IMR-90 (cell line): Measurements from ENCODE around the gene LRP5. TPM values are rescaled to one million over a fixed set of nuclear protein-coding genes. Genes with fewer than 3 reads are reported as not detected.
A peak's percentile ranks its signal among the peaks of the same experiment; 100 is the strongest.

Experiments
- ATAC-seq: fragments of 200-7000 bp; cut with Tn5 transposase; 2 replicates; pipeline ENCODE4 v1.9.1; 2020; ENCODE audit warnings: low read depth, mild to moderate bottlenecking, moderate library complexity
- BruUV-seq: library from RNA; stranded (reverse); fragments of 400-500 nt; replicated peaks from 2 replicates; lab custom pipeline; 2021; lab: Mats Ljungman, UMichigan
- CTCF ChIA-PET: fragments of 300-600 bp; formaldehyde crosslinking; extraction: SDS; loops from one replicate; lab custom pipeline; 2021; ENCODE audit warnings: antibody characterized with exemption; lab: Yijun Ruan, JAX
- POLR2A ChIA-PET: fragments of 300-600 bp; sonication (Branson Sonifier 250); formaldehyde crosslinking; loops from one replicate; lab custom pipeline; 2022; ENCODE audit warnings: antibody characterized with exemption; ENCODE audit not compliant: unreplicated experiment; lab: Charles Lee
- DNase-seq: peaks from one replicate; pipeline ENCODE4 v3.0.0; 2013
- H2AFZ ChIP-seq: replicated peaks from 2 replicates; pipeline ENCODE3; 2013; ENCODE audit warnings: low read length, mild to moderate bottlenecking; ENCODE audit not compliant: poor library complexity
- H2AK5ac ChIP-seq: 2 replicates; pipeline ENCODE4 v1.6.1; 2013; ENCODE audit warnings: low read depth, low read length, inconsistent platforms
- H2AK9ac ChIP-seq: replicated peaks from 2 replicates; pipeline ENCODE3; 2013; ENCODE audit warnings: mild to moderate bottlenecking, low read depth, low read length, moderate library complexity; ENCODE audit not compliant: poor library complexity
- H2BK120ac ChIP-seq: 2 replicates; pipeline ENCODE4 v1.6.1; 2013; ENCODE audit warnings: low read depth, low read length, inconsistent platforms
- H2BK15ac ChIP-seq: 3 replicates; pipeline ENCODE4 v1.6.1; 2013; ENCODE audit warnings: low read depth, low read length, inconsistent platforms
- H2BK20ac ChIP-seq: 2 replicates; pipeline ENCODE4 v1.6.1; 2013; ENCODE audit warnings: low read depth, mild to moderate bottlenecking, inconsistent platforms, low read length, moderate library complexity
- H2BK5ac ChIP-seq: 2 replicates; pipeline ENCODE4 v1.6.1; 2013; ENCODE audit warnings: mild to moderate bottlenecking, low read depth, low read length, inconsistent platforms; ENCODE audit not compliant: poor library complexity, severe bottlenecking
- H3K14ac ChIP-seq: replicated peaks from 2 replicates; pipeline ENCODE4 v1.6.1; 2013; ENCODE audit warnings: low read depth, low read length, inconsistent platforms
- H3K18ac ChIP-seq: 2 replicates; pipeline ENCODE4 v1.6.1; 2013; ENCODE audit warnings: low read depth, low read length, control low read depth
- H3K23ac ChIP-seq: 2 replicates; pipeline ENCODE4 v1.6.1; 2013; ENCODE audit warnings: low read depth, low read length, inconsistent platforms
- H3K27ac ChIP-seq: 2 replicates; pipeline ENCODE4 v1.5.1; 2013; ENCODE audit warnings: mild to moderate bottlenecking, control low read depth, low read length; ENCODE audit not compliant: insufficient read depth
- H3K27me3 ChIP-seq: 2 replicates; pipeline ENCODE4 v1.6.1; 2013; ENCODE audit warnings: low read length; ENCODE audit not compliant: control insufficient read depth, insufficient read depth
- H3K36me3 ChIP-seq: 2 replicates; pipeline ENCODE4 v1.6.1; 2013; ENCODE audit warnings: low read length, mixed read lengths; ENCODE audit not compliant: control insufficient read depth, insufficient read depth
- H3K4ac ChIP-seq: 2 replicates; pipeline ENCODE4 v1.6.1; 2013; ENCODE audit warnings: low read depth, low read length, inconsistent platforms
- H3K4me1 ChIP-seq: 2 replicates; pipeline ENCODE4 v1.6.1; 2013; ENCODE audit warnings: low read length, mixed read lengths; ENCODE audit not compliant: control insufficient read depth, insufficient read depth
- H3K4me2 ChIP-seq: 2 replicates; pipeline ENCODE4 v1.6.1; 2013; ENCODE audit warnings: low read depth, mild to moderate bottlenecking, control low read depth, low read length, moderate library complexity
- H3K4me3 ChIP-seq: 2 replicates; pipeline ENCODE4 v1.5.1; 2013; ENCODE audit warnings: low read depth, mild to moderate bottlenecking, control low read depth, low read length, moderate library complexity; ENCODE audit not compliant: insufficient read depth
- H3K56ac ChIP-seq: 2 replicates; pipeline ENCODE4 v1.6.1; 2013; ENCODE audit warnings: low read length, inconsistent platforms; ENCODE audit not compliant: insufficient read depth; ENCODE audit errors: extremely low read depth
- H3K79me1 ChIP-seq, 2 experiments: 2 replicates each; pipeline ENCODE4 v1.6.1; 2013; ENCODE audit warnings: low read length in 2 of 2, inconsistent platforms in 1 of 2, low read depth in 1 of 2
- H3K9ac ChIP-seq: 2 replicates; pipeline ENCODE4 v1.6.1; 2013; ENCODE audit warnings: low read depth, low read length, control low read depth
- H3K9me1 ChIP-seq: 2 replicates; pipeline ENCODE4 v1.6.1; 2013; ENCODE audit warnings: low read length, inconsistent platforms; ENCODE audit not compliant: insufficient read depth
- H3K9me3 ChIP-seq: 2 replicates; pipeline ENCODE4 v1.6.1; 2013; ENCODE audit warnings: low read length; ENCODE audit not compliant: control insufficient read depth, insufficient read depth
- H4K20me1 ChIP-seq: 2 replicates; pipeline ENCODE4 v1.6.1; 2013; ENCODE audit warnings: low read length, inconsistent platforms; ENCODE audit not compliant: insufficient read depth
- H4K5ac ChIP-seq: 2 replicates; pipeline ENCODE4 v1.6.1; 2013; ENCODE audit warnings: mild to moderate bottlenecking, low read depth, low read length, control low read depth
- H4K8ac ChIP-seq, 2 experiments: 2 replicates each; pipeline ENCODE4 v1.6.1; 2013; ENCODE audit warnings: low read depth in 2 of 2, low read length in 2 of 2, control low read depth in 1 of 2, inconsistent platforms in 1 of 2
- H4K91ac ChIP-seq: 2 replicates; pipeline ENCODE4 v1.6.1; 2013; ENCODE audit warnings: low read depth, low read length, inconsistent platforms; ENCODE audit not compliant: insufficient read depth
- BHLHE40 ChIP-seq: fragments of 150-350 bp; IDR thresholded peaks from 2 replicates; pipeline ENCODE4 v1.6.1; 2016; ENCODE audit warnings: mild to moderate bottlenecking, low read depth, low read length
- CEBPB ChIP-seq: IDR thresholded peaks from 2 replicates; pipeline ENCODE4 v1.6.1; 2012; ENCODE audit warnings: low read depth, low read length, improper control_type of control experiment
- FOS ChIP-seq: fragments of 150-350 bp; IDR thresholded peaks from 2 replicates; pipeline ENCODE4 v1.6.1; 2016; ENCODE audit warnings: low read depth, low read length
- MAFK ChIP-seq: IDR thresholded peaks from 2 replicates; pipeline ENCODE4 v1.6.1; 2012; ENCODE audit warnings: low read depth, low read length, improper control_type of control experiment
- MAZ ChIP-seq: IDR thresholded peaks from 2 replicates; pipeline ENCODE4 v1.6.1; 2012; ENCODE audit warnings: low read depth, mild to moderate bottlenecking, low read length, improper control_type of control experiment, moderate library complexity, borderline replicate concordance
- NFE2L2 ChIP-seq: fragments of 150-350 bp; IDR thresholded peaks from 2 replicates; pipeline ENCODE4 v1.6.1; 2016; ENCODE audit warnings: low read depth, mild to moderate bottlenecking, low read length
- POLR2A ChIP-seq: IDR thresholded peaks from 2 replicates; pipeline ENCODE4 v1.6.1; 2012; ENCODE audit warnings: mild to moderate bottlenecking, low read depth, low read length
- RAD21 ChIP-seq: IDR thresholded peaks from 2 replicates; pipeline ENCODE4 v1.6.1; 2012; ENCODE audit warnings: low read length, improper control_type of control experiment
- RCOR1 ChIP-seq: IDR thresholded peaks from 2 replicates; pipeline ENCODE4 v1.6.1; 2012; ENCODE audit warnings: mild to moderate bottlenecking, low read length, improper control_type of control experiment; ENCODE audit not compliant: insufficient replicate concordance
- SMC3 ChIP-seq: fragments of 150-350 bp; IDR thresholded peaks from 2 replicates; pipeline ENCODE4 v1.6.1; 2016; ENCODE audit warnings: low read depth, mild to moderate bottlenecking, antibody characterized with exemption, low read length, moderate library complexity
- WGBS, 2 experiments: methylation state at CpG; one replicate each; pipeline versions ENCODE4 v1.1.5 to v1.1.7; 2013; ENCODE audit warnings: missing lambda C conversion rate in 2 of 2; ENCODE audit not compliant: insufficient read length in 1 of 2; ENCODE audit errors: extremely low coverage in 2 of 2; 5-methylcytosine and 5-hydroxymethylcytosine counted together
- dilution Hi-C: fragments of 300-500 bp; cut with HindIII; formaldehyde crosslinking; loops from one replicate; pipeline ENCODE4 v1.14.3; 2018; ENCODE audit warnings: low sequenced_read_pairs; ENCODE audit not compliant: unreplicated experiment
- in situ Hi-C: fragments of 300-500 bp; cut with MboI; formaldehyde crosslinking; loops from 3 replicates; pipeline ENCODE4 v1.14.3; 2019; ENCODE audit warnings: low sequenced_read_pairs, inconsistent platforms, mixed read lengths
- intact Hi-C: fragments of 100-400 bp; cut with micrococcal nuclease; formaldehyde crosslinking; loops from 2 replicates; pipeline ENCODE4 v1.10.0; 2022
- polyA plus RNA-seq, 3 experiments: library from polyadenylated mRNA; depleted of rRNA; stranded (reverse); fragments of >200 nt; gene quantifications; 2 replicates each; pipeline ENCODE4 v1.2.3, GENCODE V29; 2012; ENCODE audit warnings: low replicate concordance in 1 of 3
- total RNA-seq: library from RNA; depleted of rRNA; stranded (reverse); fragments of >200 nt; gene quantifications from 2 replicates; pipeline ENCODE4 v1.2.3, GENCODE V29; 2012
- TF ChIP-seq, protein P1 (sequence below): fragments of 150-350 bp; IDR thresholded peaks from 2 replicates; pipeline ENCODE4 v1.6.1; 2016; ENCODE audit warnings: low read depth, mild to moderate bottlenecking, low read length, moderate library complexity, borderline replicate concordance
- TF ChIP-seq, protein P2 (sequence below): conservative IDR thresholded peaks from 2 replicates; pipeline ENCODE4 v1.5.1; 2012; ENCODE audit warnings: mild to moderate bottlenecking, low read depth, low read length, improper control_type of control experiment
- TF ChIP-seq, protein P3 (sequence below): fragments of 150-350 bp; IDR thresholded peaks from 2 replicates; pipeline ENCODE4 v1.6.1; 2017; ENCODE audit warnings: mild to moderate bottlenecking, antibody characterized with exemption, low read length, low read depth

The LRP5 gene
- total and polyA plus RNA-seq, 2 of the 4 experiments (the other 2 are of a cell fraction) = 10.4 to 15.0 TPM

DNA sequence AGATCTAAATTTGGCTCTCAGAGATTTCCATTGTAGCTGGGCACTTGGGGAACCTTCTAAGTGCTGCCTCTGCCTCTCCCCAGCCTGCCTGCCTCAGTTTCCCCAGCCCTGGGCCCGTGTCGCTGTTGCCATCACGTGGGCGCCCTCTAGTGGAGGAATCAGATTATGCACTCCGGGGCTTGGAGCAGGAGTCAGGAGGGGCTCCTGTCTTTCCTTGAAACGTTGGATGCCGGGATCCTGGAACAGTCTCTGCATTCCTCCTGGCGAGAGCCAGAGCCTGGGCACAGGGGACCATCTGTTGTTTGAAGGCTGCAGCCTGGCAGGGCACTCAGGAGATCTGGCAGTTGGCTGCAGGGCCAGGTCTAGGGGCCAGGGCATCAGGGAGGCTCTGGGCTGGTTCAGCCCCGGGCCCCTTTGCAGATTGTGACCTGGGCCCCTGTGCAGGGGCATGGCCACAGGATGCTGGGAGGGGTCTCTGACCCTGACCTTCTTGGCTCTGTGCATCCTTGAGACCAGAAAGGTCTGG is 71.6 kb downstream of the LRP5 start (continued):
- no peak for TF ChIP-seq MAFK
- TF ChIP-seq POLR2A = no peak
- TF ChIP-seq FOS = no peak
- peak; percentile 88 for TF ChIP-seq RAD21
- TF ChIP-seq SMC3 = peak; percentile 77

DNA sequence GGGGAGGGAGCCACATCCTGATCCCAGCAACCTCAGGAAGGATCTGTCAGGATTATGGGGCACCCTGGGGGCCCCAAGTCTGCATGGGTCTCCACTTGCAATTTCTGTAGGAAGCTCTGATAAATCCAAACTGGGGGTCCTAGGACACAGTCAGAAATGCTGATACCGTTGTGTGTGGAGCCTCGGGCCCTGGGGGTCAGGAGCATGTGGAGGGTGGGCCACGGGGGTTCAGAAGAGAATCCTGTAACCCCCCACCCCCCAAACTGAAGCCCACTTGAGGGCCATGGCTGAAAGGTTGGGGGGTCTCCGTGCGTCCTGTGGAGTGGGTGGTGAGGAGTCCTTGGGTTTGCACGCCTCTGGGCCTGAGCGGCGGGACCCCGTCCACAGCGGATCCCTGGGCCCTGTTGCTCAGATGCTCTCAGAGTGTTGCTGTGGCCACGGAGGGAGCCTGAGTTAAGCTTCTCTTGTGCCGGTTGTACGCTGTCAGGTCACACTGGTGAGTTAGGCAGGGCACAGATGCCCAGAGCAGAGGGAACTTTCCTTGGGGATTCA is 72.2 kb downstream of the LRP5 start:
- Histone ChIP-seq H3K18ac (no peak overlapping the region), H3K4me1 (peaks cover 16% of the 10 kb centered on the region), H4K5ac (no peak overlapping the region), H2AFZ (no peak overlapping the region), H3K4ac (no peak overlapping the region), H3K56ac (no peak overlapping the region), H3K14ac (no peak overlapping the region), H4K8ac (no peak overlapping the region), H3K4me3 (no peak overlapping the region), H3K27me3 (no peaks in the 10 kb centered on the region), H3K36me3 (peaks cover 27% of the 10 kb centered on the region), H4K20me1 (peaks cover 42% of the 10 kb centered on the region), H3K79me1 (peaks cover 0 to 10% of the 10 kb centered on the region in 2 experiments; a peak in 1 of 4 replicates), H2BK5ac (no peak overlapping the region), H3K27ac (no peak overlapping the region), H3K23ac (no peak overlapping the region), H2BK120ac (no peak overlapping the region), H3K9ac (no peak overlapping the region), H2BK20ac (no peak overlapping the region), H4K91ac (no peak overlapping the region), H2AK5ac (no peak overlapping the region), H3K4me2 (no peak overlapping the region), H3K9me3 (peaks cover 2% of the 10 kb centered on the region; the same call in 1 of the 2 replicates), H3K9me1 (peaks cover 12% of the 10 kb centered on the region), H2BK15ac (no peak overlapping the region), H2AK9ac (no peak overlapping the region)
- BruUV-seq = no TSS peak
- dilution Hi-C loops = no loop called here
- 100% methylated on average over 7 of the region's 13 CpGs; no CpG with 5 or more reads in 1 of the 2 experiments for WGBS, 2 experiments
- ChIA-PET POLR2A (no interaction called here), CTCF (no interaction called here)
- TF ChIP-seq, protein P1, sequence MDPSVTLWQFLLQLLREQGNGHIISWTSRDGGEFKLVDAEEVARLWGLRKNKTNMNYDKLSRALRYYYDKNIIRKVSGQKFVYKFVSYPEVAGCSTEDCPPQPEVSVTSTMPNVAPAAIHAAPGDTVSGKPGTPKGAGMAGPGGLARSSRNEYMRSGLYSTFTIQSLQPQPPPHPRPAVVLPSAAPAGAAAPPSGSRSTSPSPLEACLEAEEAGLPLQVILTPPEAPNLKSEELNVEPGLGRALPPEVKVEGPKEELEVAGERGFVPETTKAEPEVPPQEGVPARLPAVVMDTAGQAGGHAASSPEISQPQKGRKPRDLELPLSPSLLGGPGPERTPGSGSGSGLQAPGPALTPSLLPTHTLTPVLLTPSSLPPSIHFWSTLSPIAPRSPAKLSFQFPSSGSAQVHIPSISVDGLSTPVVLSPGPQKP = no peak
- no peak for TF ChIP-seq RAD21
- no peak for TF ChIP-seq MAZ
- no peak for TF ChIP-seq MAFK
- TF ChIP-seq CEBPB = no peak
- TF ChIP-seq, protein P2, sequence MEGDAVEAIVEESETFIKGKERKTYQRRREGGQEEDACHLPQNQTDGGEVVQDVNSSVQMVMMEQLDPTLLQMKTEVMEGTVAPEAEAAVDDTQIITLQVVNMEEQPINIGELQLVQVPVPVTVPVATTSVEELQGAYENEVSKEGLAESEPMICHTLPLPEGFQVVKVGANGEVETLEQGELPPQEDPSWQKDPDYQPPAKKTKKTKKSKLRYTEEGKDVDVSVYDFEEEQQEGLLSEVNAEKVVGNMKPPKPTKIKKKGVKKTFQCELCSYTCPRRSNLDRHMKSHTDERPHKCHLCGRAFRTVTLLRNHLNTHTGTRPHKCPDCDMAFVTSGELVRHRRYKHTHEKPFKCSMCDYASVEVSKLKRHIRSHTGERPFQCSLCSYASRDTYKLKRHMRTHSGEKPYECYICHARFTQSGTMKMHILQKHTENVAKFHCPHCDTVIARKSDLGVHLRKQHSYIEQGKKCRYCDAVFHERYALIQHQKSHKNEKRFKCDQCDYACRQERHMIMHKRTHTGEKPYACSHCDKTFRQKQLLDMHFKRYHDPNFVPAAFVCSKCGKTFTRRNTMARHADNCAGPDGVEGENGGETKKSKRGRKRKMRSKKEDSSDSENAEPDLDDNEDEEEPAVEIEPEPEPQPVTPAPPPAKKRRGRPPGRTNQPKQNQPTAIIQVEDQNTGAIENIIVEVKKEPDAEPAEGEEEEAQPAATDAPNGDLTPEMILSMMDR = no peak
- no peak for TF ChIP-seq POLR2A
- TF ChIP-seq, protein P3, sequence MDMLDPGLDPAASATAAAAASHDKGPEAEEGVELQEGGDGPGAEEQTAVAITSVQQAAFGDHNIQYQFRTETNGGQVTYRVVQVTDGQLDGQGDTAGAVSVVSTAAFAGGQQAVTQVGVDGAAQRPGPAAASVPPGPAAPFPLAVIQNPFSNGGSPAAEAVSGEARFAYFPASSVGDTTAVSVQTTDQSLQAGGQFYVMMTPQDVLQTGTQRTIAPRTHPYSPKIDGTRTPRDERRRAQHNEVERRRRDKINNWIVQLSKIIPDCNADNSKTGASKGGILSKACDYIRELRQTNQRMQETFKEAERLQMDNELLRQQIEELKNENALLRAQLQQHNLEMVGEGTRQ = no peak
- no peak for TF ChIP-seq RCOR1
- TF ChIP-seq BHLHE40 = no peak
- no peak for TF ChIP-seq NFE2L2
- intact Hi-C loops = loop anchor here (1.0 to 5.0 kb wide), 5 partner anchors 47 to 177 kb away; partner anchors contain the start of gene C11orf24
- ATAC-seq (no peak), DNase-seq (no peak)
- in situ Hi-C loops = loop anchor here (5.0 kb wide), 2 partner anchors 77 to 117 kb away; no protein-coding TSS in a partner anchor
